Fibroblast of lung (primary cell): ENCODE data around the gene DBR1.

Experiments used
- EZH2 ChIP-seq: IDR thresholded peaks from 2 replicates; pipeline ENCODE4 v1.5.1; 2012; ENCODE audit warnings: low read length, control low read depth, mild to moderate bottlenecking; ENCODE audit errors: missing control alignments
- TF ChIP-seq, protein P1 (sequence below), 2 donors: IDR thresholded peaks in 1 of 2; conservative IDR thresholded peaks in 1 of 2; 1 replicate in 1 of 2; 2 replicates in 1 of 2; pipeline ENCODE4 v1.5.1; 2011 to 2012; ENCODE audit warnings: low read length in 2 of 2, control low read depth in 1 of 2, inconsistent platforms in 1 of 2, low read depth in 1 of 2, mild to moderate bottlenecking in 1 of 2

DNA sequence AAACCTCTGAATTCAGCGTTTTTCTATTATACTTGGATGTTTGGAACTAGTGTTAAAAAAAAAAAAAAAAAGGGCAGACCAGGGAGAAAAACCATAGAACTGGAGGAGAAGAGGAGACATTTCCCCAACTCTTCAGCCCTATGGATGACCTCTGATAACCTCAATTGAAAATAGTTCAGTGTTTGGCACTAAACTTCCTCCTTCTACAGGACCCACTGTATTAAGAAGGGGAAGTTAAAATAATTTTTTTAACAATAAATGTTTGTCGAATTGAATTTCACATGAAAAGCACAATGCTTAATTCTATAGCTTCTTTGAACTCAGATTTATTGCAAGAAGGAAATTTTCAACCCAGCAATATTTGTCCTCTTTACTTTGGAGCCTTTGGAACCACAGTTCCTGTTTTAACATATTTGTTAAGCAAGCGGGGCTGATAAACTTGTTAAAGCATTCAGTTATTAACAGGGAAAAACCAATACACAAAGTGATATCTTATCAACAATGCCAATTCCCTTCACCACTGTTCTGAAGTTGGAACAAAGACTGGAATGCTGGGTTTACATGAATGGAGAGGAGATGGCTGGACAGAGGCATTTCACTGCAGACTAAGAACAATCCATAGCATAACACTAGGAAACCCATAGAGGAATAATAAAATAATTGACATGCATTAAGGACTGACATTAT is 39.4 kb downstream of the DBR1 start:
- TF ChIP-seq, protein P1, sequence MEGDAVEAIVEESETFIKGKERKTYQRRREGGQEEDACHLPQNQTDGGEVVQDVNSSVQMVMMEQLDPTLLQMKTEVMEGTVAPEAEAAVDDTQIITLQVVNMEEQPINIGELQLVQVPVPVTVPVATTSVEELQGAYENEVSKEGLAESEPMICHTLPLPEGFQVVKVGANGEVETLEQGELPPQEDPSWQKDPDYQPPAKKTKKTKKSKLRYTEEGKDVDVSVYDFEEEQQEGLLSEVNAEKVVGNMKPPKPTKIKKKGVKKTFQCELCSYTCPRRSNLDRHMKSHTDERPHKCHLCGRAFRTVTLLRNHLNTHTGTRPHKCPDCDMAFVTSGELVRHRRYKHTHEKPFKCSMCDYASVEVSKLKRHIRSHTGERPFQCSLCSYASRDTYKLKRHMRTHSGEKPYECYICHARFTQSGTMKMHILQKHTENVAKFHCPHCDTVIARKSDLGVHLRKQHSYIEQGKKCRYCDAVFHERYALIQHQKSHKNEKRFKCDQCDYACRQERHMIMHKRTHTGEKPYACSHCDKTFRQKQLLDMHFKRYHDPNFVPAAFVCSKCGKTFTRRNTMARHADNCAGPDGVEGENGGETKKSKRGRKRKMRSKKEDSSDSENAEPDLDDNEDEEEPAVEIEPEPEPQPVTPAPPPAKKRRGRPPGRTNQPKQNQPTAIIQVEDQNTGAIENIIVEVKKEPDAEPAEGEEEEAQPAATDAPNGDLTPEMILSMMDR (conservative IDR thresholded peaks at IDR 0.05 in 1 of 2, IDR thresholded peaks at IDR 0.05 in 1 of 2; ENCODE audit: low read depth in 1 of 2, low read length in 2 of 2), result no peak
- no peak for TF ChIP-seq EZH2
